HFFc6 (cell line): ENCODE data around the gene GALK1. TPM values are rescaled to one million over a fixed set of nuclear protein-coding genes. Genes with fewer than 3 reads are reported as not detected.

Experiments used
- DNase-seq: peaks from one replicate; pipeline ENCODE4 v3.0.0-alpha.2; 2018
- H3K27ac Mint-ChIP-seq: 2 replicates; pipeline ENCODE4 v1.8.0; 2020; ENCODE audit warnings: mild to moderate bottlenecking, mixed read lengths
- H3K27me3 Mint-ChIP-seq: 2 replicates; pipeline ENCODE4 v1.8.0; 2021; ENCODE audit warnings: mild to moderate bottlenecking, moderate library complexity, mixed read lengths; ENCODE audit not compliant: insufficient read depth
- H3K36me3 Mint-ChIP-seq: 2 replicates; pipeline ENCODE4 v1.8.0; 2021; ENCODE audit warnings: low read depth, mixed read lengths
- H3K4me1 Mint-ChIP-seq: 2 replicates; pipeline ENCODE4 v1.8.0; 2020; ENCODE audit warnings: low read depth, mixed read lengths
- H3K4me3 Mint-ChIP-seq: 2 replicates; pipeline ENCODE4 v1.8.0; 2020; ENCODE audit warnings: mild to moderate bottlenecking, moderate library complexity, mixed read lengths
- H3K9me3 Mint-ChIP-seq: 2 replicates; pipeline ENCODE4 v1.8.0; 2020; ENCODE audit warnings: mild to moderate bottlenecking, mixed read lengths
- total RNA-seq, 6 experiments: library from RNA; stranded (reverse); fragmentation: NEBNext Ultra II Directional; extraction: Animal tissue kit (Norgen Biotek cat#: 25700); gene quantifications; 2 replicates in 1 of 6; 3 replicates in 5 of 6; pipeline ENCODE4 v1.2.3, GENCODE V29; 2021
- TF ChIP-seq, protein P1 (sequence below): fragments of 200-600 bp; sonication (generic); IDR thresholded peaks from 2 replicates; pipeline ENCODE4 v1.5.0; 2021; ENCODE audit warnings: antibody characterized with exemption, mild to moderate bottlenecking

GALK1 gene
- total RNA-seq, 6 experiments from 2014 or later, result 33.8 to 43.2 (median 37.7) TPM

- no peak overlapping the region for H3K27ac Mint-ChIP-seq
- no peak for DNase-seq
Observed at GRCh38 chr17:75771334-75772281, 6.6 kb upstream of the GALK1 start.

DNA sequence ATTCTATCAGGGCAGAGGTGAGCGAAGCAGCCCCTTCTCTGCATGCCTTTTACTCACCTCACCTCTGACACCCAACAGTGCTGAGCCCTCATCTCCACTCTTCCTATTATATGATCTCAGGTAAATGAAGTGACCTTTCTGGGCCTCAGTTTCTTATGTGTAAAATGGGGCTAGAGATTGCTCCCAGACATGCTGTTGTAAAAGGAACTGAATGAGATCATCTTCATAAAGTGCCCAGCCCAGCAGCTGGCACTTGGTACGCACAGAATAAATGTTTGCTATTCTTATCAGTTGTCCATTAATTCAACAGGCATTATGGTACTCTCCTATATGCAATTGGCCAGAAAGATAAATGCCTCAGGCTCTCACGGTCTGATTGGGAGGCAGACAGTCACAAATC lies 4.5 kb upstream of the GALK1 start:
- no peak overlapping the region for H3K4me3 Mint-ChIP-seq
- TF ChIP-seq, protein P1, sequence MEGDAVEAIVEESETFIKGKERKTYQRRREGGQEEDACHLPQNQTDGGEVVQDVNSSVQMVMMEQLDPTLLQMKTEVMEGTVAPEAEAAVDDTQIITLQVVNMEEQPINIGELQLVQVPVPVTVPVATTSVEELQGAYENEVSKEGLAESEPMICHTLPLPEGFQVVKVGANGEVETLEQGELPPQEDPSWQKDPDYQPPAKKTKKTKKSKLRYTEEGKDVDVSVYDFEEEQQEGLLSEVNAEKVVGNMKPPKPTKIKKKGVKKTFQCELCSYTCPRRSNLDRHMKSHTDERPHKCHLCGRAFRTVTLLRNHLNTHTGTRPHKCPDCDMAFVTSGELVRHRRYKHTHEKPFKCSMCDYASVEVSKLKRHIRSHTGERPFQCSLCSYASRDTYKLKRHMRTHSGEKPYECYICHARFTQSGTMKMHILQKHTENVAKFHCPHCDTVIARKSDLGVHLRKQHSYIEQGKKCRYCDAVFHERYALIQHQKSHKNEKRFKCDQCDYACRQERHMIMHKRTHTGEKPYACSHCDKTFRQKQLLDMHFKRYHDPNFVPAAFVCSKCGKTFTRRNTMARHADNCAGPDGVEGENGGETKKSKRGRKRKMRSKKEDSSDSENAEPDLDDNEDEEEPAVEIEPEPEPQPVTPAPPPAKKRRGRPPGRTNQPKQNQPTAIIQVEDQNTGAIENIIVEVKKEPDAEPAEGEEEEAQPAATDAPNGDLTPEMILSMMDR, result no peak
- peaks cover 27% of the 10 kb centered on the region for H3K27me3 Mint-ChIP-seq
- H3K9me3 Mint-ChIP-seq, result peaks cover 11% of the 10 kb centered on the region; the same call in 1 of the 2 replicates
- DNase-seq, result no peak
- H3K4me1 Mint-ChIP-seq, result no peaks in the 10 kb centered on the region
- no peaks in the 10 kb centered on the region for H3K36me3 Mint-ChIP-seq
- H3K27ac Mint-ChIP-seq, result no peak overlapping the region

More at GRCh38 chr17:75771334-75772281, 6.6 kb upstream of the GALK1 start:
- Mint-ChIP-seq H3K4me1 (peaks cover 6% of the 10 kb centered on the region), H3K27me3 (peaks cover 45% of the 10 kb centered on the region), H3K9me3 (peaks cover 11% of the 10 kb centered on the region; the same call in 1 of the 2 replicates), H3K36me3 (peaks cover 4% of the 10 kb centered on the region), H3K4me3 (no peak overlapping the region)
- TF ChIP-seq, protein P1, result peak; percentile 42; the same call in 1 of the 2 replicates

DNA sequence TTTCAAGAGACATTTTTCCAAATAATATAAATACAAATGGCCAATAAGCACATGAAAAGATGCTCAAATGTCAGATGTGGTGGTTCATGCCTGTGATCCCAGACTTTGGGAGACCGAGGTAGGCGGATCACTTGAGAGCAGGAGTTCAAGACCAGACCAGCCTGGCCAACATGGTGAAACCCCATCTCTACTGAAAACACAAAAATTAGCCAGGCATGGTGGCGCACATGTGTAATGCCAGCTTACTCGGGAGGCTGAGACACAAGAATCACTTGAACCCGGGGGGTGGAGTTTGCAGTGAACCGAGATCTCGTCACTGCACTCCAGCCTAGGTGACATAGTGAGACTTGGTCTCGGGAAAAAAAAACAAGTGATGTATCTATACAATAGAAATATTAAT lies 2.9 kb upstream of the GALK1 start:
- Mint-ChIP-seq H3K4me1 (no peaks in the 10 kb centered on the region), H3K9me3 (no peaks in the 10 kb centered on the region; the same call in 1 of the 2 replicates), H3K27me3 (peaks cover 11% of the 10 kb centered on the region), H3K4me3 (no peak overlapping the region), H3K36me3 (no peaks in the 10 kb centered on the region), H3K27ac (no peak overlapping the region)
- TF ChIP-seq, protein P1, result no peak
- DNase-seq, result no peak

DNA sequence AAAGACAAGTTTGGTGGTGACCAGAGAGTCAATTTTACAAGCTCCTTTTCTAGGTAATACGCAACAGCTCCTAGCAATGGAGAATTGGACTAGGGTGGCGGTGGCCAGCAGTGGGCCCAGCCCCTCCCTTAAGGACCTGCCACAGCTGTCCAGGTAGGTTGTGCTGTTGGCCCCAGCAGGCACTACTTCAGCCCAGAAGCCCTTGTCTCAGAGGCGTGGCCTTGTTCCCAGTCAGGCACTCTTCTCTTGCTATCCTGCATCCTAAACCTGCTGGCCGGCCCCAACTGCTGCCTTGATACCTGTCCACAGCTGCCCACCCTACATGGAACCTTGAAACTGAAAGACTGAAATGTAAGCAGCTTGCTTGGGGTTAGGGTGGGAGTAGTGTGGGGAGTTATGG lies 989 bp upstream of the GALK1 start:
- no peak for DNase-seq

DNA sequence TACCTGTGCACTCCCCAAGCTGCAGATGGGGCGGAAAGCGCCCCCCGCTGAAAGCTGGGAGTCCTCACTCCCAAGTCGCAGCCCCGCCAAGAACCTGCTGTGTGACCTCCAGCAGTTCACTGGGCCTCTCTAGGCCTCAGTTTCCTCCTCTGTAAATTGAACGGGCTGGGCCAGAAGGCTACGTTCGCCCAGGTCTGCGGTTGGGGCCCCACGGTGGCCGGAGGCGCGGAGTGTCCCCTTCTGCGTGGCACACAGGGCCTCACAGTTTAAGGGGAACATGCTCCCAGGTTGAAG lies 628 bp downstream of the GALK1 start:
- no peaks in the 10 kb centered on the region for H3K4me1 Mint-ChIP-seq
- TF ChIP-seq, protein P1, result peak; percentile 69; the same call in 1 of the 2 replicates
- H3K4me3 Mint-ChIP-seq, result peak overlapping the region; percentile 86
- DNase-seq, result no peak
- no peaks in the 10 kb centered on the region for H3K9me3 Mint-ChIP-seq
- H3K36me3 Mint-ChIP-seq, result no peaks in the 10 kb centered on the region; the same call in 1 of the 2 replicates
- H3K27ac Mint-ChIP-seq, result peak overlapping the region; percentile 45; the same call in 1 of the 2 replicates
- H3K27me3 Mint-ChIP-seq, result no peaks in the 10 kb centered on the region; the same call in 1 of the 2 replicates

More for the DNA sequence above, 989 bp upstream of the GALK1 start:
- Mint-ChIP-seq H3K4me1 (no peaks in the 10 kb centered on the region), H3K27ac (no peak overlapping the region), H3K36me3 (no peaks in the 10 kb centered on the region; the same call in 1 of the 2 replicates), H3K9me3 (no peaks in the 10 kb centered on the region), H3K27me3 (no peaks in the 10 kb centered on the region; the same call in 1 of the 2 replicates), H3K4me3 (no peak overlapping the region)
- TF ChIP-seq, protein P1, result no peak
